ENCODE results near the gene PCDHA13. TPM values are rescaled to one million over a fixed set of nuclear protein-coding genes. Genes with fewer than 3 reads are reported as not detected.
"Not testable (repeated sequence)": the region's sequence is repeated elsewhere in the genome, so short reads cannot be mapped to it uniquely, and the experiment has no call there.

Gene PCDHA13
- total and polyA plus RNA-seq, 4 donors: 0.15 to 0.16 TPM; not detected in 2

DNA sequence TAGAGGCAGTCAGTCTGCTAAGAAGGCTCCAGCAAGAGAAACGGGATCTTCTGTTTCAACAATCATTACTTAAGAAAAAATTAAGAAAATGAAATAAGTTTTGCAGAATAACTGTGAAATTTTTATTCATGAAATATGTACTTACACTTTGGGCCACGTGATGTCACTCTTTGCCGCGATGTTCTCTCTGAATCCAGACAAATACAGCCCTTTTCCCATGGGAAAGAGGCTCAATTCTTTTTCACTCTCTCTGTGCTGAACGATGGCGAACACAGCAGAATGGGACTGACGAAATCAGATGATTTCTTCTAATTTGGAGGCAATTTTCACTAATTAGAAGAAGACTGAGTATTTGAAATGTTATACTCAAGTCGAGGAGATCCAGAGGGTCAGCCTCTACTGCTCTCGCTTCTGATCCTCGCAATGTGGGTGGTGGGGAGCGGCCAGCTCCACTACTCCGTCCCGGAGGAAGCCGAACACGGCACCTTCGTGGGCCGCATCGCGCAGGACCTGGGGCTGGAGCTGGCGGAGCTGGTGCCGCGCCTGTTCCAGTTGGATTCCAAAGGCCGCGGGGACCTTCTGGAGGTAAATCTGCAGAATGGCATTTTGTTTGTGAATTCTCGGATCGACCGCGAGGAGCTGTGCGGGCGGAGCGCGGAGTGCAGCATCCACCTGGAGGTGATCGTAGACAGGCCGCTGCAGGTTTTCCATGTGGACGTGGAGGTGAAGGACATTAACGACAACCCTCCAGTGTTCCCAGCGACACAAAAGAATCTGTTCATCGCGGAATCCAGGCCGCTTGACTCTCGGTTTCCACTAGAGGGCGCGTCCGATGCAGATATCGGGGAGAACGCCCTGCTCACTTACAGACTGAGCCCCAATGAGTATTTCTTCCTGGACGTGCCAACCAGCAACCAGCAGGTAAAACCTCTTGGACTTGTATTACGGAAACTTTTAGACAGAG lies 33.5 kb upstream of the PCDHA13 start, which contains the start of gene PCDHA9:
Gene PCDHA9, plus strand, starts transcription at position 244 of the 964 bp plus-strand sequence. Its CDS starts 114 bp downstream, at position 358.
- H3K27ac ChIP-seq (ENCODE audit: low read depth in 1 of 2, low read length in 2 of 2); H3K4me3 ChIP-seq (ENCODE audit: low read length in 2 of 2); intact Hi-C loops (cut with DNase I); H3K27me3 ChIP-seq (ENCODE audit: control insufficient read depth in 1 of 2, insufficient read depth in 2 of 2, low read length in 1 of 2); H3K36me3 ChIP-seq (ENCODE audit: control insufficient read depth in 1 of 2, insufficient read depth in 2 of 2, low read length in 1 of 2); ATAC-seq (ENCODE audit: low FRiP score); H3K4me1 ChIP-seq (ENCODE audit: control insufficient read depth in 1 of 2, insufficient read depth in 2 of 2, low read length in 2 of 2); DNase-seq: not testable (repeated sequence)
- 13% methylated on average over 46 of the region's 48 CpGs; no CpG with 5 or more reads in 1 of the 2 donors for WGBS, 2 donors
- H3K9me3 ChIP-seq (ENCODE audit: control insufficient read depth, low read length): peaks cover 15% of the 10 kb centered on the region

DNA sequence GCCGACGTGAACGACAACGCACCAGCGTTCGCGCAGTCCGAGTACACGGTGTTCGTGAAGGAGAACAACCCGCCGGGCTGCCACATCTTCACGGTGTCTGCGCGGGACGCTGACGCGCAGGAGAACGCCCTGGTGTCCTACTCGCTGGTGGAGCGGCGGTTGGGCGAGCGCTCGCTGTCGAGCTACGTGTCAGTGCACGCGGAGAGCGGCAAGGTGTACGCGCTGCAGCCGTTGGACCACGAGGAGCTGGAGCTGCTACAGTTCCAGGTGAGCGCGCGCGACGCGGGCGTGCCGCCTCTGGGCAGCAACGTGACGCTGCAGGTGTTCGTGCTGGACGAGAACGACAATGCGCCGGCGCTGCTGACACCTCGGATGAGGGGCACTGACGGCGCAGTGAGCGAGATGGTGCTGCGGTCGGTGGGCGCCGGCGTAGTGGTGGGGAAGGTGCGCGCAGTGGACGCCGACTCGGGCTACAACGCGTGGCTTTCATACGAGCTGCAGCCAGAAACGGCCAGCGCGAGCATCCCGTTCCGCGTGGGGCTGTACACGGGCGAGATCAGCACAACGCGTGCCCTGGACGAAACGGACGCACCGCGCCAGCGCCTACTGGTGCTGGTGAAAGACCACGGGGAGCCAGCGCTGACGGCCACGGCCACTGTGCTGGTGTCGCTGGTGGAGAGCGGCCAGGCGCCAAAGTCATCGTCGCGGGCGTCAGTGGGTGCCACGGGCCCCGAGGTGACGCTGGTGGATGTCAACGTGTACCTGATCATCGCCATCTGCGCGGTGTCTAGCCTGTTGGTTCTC lies 31.9 kb upstream of the PCDHA13 start:
- DNase-seq; H3K36me3 ChIP-seq (ENCODE audit: control insufficient read depth in 1 of 2, insufficient read depth in 2 of 2, low read length in 1 of 2); intact Hi-C loops (cut with DNase I); ATAC-seq (ENCODE audit: low FRiP score); H3K27ac ChIP-seq (ENCODE audit: low read depth in 1 of 2, low read length in 2 of 2); H3K4me3 ChIP-seq (ENCODE audit: low read length in 2 of 2); H3K4me1 ChIP-seq (ENCODE audit: control insufficient read depth in 1 of 2, insufficient read depth in 2 of 2, low read length in 2 of 2); H3K27me3 ChIP-seq (ENCODE audit: control insufficient read depth in 1 of 2, insufficient read depth in 2 of 2, low read length in 1 of 2): not testable (repeated sequence)
- WGBS, 2 donors: 33% methylated on average over 101 of the region's 101 CpGs; no CpG with 5 or more reads in 1 of the 2 donors
- H3K9me3 ChIP-seq (ENCODE audit: control insufficient read depth, low read length): peaks cover 15% of the 10 kb centered on the region

GRCh38 chr5:140855772-140856674 lies 25.9 kb upstream of the PCDHA13 start, which contains the start of gene PCDHA10:
Gene PCDHA10, plus strand, starts transcription at chr5:140855897. Its CDS starts 152 bp downstream, at chr5:140856049.
- intact Hi-C loops (cut with DNase I): no loop called here
- Histone ChIP-seq H3K36me3 (ENCODE audit: control insufficient read depth in 1 of 2, insufficient read depth in 2 of 2, low read length in 1 of 2) (no peaks in the 10 kb centered on the region), H3K4me3 (ENCODE audit: low read length in 2 of 2) (no peak within 1 kb of the TSS), H3K9me3 (ENCODE audit: control insufficient read depth, low read length) (peaks cover 13% of the 10 kb centered on the region), H3K4me1 (ENCODE audit: control insufficient read depth in 1 of 2, insufficient read depth in 2 of 2, low read length in 2 of 2) (no peaks in the 10 kb centered on the region), H3K27me3 (ENCODE audit: control insufficient read depth in 1 of 2, insufficient read depth in 2 of 2, low read length in 1 of 2) (no peaks in the 10 kb centered on the region), H3K27ac (ENCODE audit: low read depth in 1 of 2, low read length in 2 of 2) (no peak within 1 kb of the TSS)
- ATAC-seq (ENCODE audit: low FRiP score) (no peak), DNase-seq (no peak)
- WGBS, 2 donors: 17% methylated on average over 44 of the region's 44 CpGs; no CpG with 5 or more reads in 1 of the 2 donors

GRCh38 chr5:140857177-140857986 lies 24.5 kb upstream of the PCDHA13 start:
- DNase-seq (no peak), ATAC-seq (ENCODE audit: low FRiP score) (no peak)
- Histone ChIP-seq H3K4me1 (ENCODE audit: control insufficient read depth in 1 of 2, insufficient read depth in 2 of 2, low read length in 2 of 2) (no peaks in the 10 kb centered on the region), H3K36me3 (ENCODE audit: control insufficient read depth in 1 of 2, insufficient read depth in 2 of 2, low read length in 1 of 2) (no peaks in the 10 kb centered on the region), H3K27ac (ENCODE audit: low read depth in 1 of 2, low read length in 2 of 2) (no peak overlapping the region), H3K9me3 (ENCODE audit: control insufficient read depth, low read length) (peaks cover 20% of the 10 kb centered on the region), H3K4me3 (ENCODE audit: low read length in 2 of 2) (no peak overlapping the region), H3K27me3 (ENCODE audit: control insufficient read depth in 1 of 2, insufficient read depth in 2 of 2, low read length in 1 of 2) (no peaks in the 10 kb centered on the region)
- intact Hi-C loops (cut with DNase I): no loop called here
- 44% methylated on average over 94 of the region's 94 CpGs; no CpG with 5 or more reads in 1 of the 2 donors for WGBS, 2 donors

GRCh38 chr5:140857987-140858240 lies 24.0 kb upstream of the PCDHA13 start:
- ATAC-seq (ENCODE audit: low FRiP score): no peak

DNA sequence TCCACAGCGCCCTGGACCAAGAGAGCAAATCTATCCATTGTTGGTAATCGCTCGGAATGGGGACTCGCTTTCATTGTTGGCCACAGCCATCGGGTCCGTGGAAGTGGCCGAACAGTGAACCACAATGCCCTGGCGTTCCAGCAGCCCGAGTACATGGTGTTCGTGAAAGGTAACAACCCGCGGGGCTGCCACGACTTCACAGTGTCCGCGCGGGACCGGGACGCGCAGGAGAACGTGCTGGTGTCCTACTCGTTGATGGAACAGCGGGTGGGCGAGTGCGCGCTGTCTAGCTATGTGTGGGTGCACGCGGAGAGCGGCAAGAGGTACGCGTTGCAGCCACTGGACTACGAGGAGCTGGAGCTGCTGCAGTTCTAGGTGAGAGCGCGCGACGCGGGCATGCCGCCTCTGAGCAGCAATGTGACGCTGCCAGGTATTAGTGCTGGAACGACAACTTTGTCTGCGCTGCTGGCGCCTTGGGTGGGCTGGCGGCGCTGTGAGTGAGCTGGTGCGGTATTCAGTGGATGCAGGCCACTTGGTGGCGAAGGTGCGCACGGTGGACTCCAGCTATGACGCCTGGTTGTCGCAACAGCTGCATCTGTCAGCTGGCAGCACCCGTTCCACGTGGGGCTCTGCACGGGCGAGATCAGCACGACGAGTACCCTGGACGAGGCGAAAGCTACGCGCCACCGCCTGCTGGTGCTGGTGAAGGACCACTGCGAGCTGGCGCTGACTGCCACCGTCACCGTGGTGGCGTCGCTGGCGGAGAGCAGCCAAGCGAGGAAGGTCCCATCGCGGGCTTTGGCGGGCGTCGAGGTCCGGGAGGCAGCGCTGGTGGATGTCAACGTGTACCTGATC lies 19.3 kb upstream of the PCDHA13 start:
- no peak overlapping the region for H3K4me3 ChIP-seq (ENCODE audit: low read length in 2 of 2)
- no peak for ATAC-seq (ENCODE audit: low FRiP score)
- 31 to 35% methylated on average over 75 to 76 of the region's 76 CpGs for WGBS, 2 donors
- H3K36me3 ChIP-seq (ENCODE audit: control insufficient read depth in 1 of 2, insufficient read depth in 2 of 2, low read length in 1 of 2): no peaks in the 10 kb centered on the region
- peaks cover 18% of the 10 kb centered on the region for H3K9me3 ChIP-seq (ENCODE audit: control insufficient read depth, low read length)
- no peak overlapping the region for H3K27ac ChIP-seq (ENCODE audit: low read depth in 1 of 2, low read length in 2 of 2)
- intact Hi-C loops (cut with DNase I): no loop called here
- DNase-seq: no peak
- no peaks in the 10 kb centered on the region for H3K27me3 ChIP-seq (ENCODE audit: control insufficient read depth in 1 of 2, insufficient read depth in 2 of 2, low read length in 1 of 2)
- no peaks in the 10 kb centered on the region for H3K4me1 ChIP-seq (ENCODE audit: control insufficient read depth in 1 of 2, insufficient read depth in 2 of 2, low read length in 2 of 2)

More at GRCh38 chr5:140857987-140858240, 24.0 kb upstream of the PCDHA13 start:
- Histone ChIP-seq H3K27ac (ENCODE audit: low read depth in 1 of 2, low read length in 2 of 2) (no peak overlapping the region), H3K4me1 (ENCODE audit: control insufficient read depth in 1 of 2, insufficient read depth in 2 of 2, low read length in 2 of 2) (no peaks in the 10 kb centered on the region), H3K9me3 (ENCODE audit: control insufficient read depth, low read length) (peaks cover 25% of the 10 kb centered on the region), H3K27me3 (ENCODE audit: control insufficient read depth in 1 of 2, insufficient read depth in 2 of 2, low read length in 1 of 2) (no peaks in the 10 kb centered on the region), H3K36me3 (ENCODE audit: control insufficient read depth in 1 of 2, insufficient read depth in 2 of 2, low read length in 1 of 2) (no peaks in the 10 kb centered on the region), H3K4me3 (ENCODE audit: low read length in 2 of 2) (no peak overlapping the region)
- 50% methylated on average over 22 of the region's 22 CpGs; no CpG with 5 or more reads in 1 of the 2 donors for WGBS, 2 donors
- no peak for DNase-seq
- intact Hi-C loops (cut with DNase I): no loop called here

Data from aorta (tissue), 5 donors.